ENCODE data around the gene MAPK4. TPM values are rescaled to one million over a fixed set of nuclear protein-coding genes. Genes with fewer than 3 reads are reported as not detected.

Gene MAPK4
- total and polyA plus RNA-seq, 2 donors from 2014 or later: 9.0 to 9.2 TPM

DNA sequence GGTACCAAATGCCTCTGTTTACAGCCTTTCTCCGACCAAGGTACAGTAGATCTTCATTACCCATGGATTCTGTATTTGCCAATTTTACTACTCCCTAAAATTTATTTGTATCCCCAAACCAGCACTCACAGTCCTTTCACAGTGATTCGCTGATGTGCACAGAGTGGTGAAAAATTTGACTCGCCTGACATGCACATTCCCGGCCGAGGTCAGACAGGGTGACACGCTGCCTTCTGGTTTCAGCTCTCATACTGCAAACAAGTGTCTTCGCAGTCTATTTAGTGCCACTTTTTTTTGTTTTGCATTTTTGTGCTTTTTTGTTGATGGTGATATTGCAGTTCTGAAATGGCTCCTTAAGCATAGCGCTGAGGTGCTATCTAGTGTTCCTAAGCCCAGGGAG lies 71.0 kb downstream of the MAPK4 start:
- Histone ChIP-seq H3K4me1 (ENCODE audit: control insufficient read depth in 2 of 3, insufficient read depth in 2 of 3, low read depth in 1 of 3, low read length in 3 of 3) (no peaks in the 10 kb centered on the region), H3K9ac (ENCODE audit: low read length in 3 of 3) (no peak overlapping the region), H3K36me3 (ENCODE audit: control insufficient read depth in 2 of 3, insufficient read depth in 3 of 3, low read length in 3 of 3) (no peaks in the 10 kb centered on the region), H3K27ac (ENCODE audit: low read depth in 2 of 2, low read length in 2 of 2) (no peak overlapping the region), H3K4me3 (ENCODE audit: low read length in 3 of 3) (no peak overlapping the region), H3K9me3 (ENCODE audit: control insufficient read depth in 2 of 3, insufficient read depth in 1 of 3, low read length in 3 of 3) (no peaks in the 10 kb centered on the region), H3K27me3 (ENCODE audit: control insufficient read depth, insufficient read depth, low read length) (no peaks in the 10 kb centered on the region)
- DNase-seq (no peak), FAIRE-seq (no peak)
- intact Hi-C loops (cut with DNase I): no loop called here
- TF ChIP-seq, protein P1, sequence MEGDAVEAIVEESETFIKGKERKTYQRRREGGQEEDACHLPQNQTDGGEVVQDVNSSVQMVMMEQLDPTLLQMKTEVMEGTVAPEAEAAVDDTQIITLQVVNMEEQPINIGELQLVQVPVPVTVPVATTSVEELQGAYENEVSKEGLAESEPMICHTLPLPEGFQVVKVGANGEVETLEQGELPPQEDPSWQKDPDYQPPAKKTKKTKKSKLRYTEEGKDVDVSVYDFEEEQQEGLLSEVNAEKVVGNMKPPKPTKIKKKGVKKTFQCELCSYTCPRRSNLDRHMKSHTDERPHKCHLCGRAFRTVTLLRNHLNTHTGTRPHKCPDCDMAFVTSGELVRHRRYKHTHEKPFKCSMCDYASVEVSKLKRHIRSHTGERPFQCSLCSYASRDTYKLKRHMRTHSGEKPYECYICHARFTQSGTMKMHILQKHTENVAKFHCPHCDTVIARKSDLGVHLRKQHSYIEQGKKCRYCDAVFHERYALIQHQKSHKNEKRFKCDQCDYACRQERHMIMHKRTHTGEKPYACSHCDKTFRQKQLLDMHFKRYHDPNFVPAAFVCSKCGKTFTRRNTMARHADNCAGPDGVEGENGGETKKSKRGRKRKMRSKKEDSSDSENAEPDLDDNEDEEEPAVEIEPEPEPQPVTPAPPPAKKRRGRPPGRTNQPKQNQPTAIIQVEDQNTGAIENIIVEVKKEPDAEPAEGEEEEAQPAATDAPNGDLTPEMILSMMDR (IDR thresholded peaks at IDR 0.05; ENCODE audit: borderline replicate concordance, extremely low read depth, insufficient read depth): no peak

DNA sequence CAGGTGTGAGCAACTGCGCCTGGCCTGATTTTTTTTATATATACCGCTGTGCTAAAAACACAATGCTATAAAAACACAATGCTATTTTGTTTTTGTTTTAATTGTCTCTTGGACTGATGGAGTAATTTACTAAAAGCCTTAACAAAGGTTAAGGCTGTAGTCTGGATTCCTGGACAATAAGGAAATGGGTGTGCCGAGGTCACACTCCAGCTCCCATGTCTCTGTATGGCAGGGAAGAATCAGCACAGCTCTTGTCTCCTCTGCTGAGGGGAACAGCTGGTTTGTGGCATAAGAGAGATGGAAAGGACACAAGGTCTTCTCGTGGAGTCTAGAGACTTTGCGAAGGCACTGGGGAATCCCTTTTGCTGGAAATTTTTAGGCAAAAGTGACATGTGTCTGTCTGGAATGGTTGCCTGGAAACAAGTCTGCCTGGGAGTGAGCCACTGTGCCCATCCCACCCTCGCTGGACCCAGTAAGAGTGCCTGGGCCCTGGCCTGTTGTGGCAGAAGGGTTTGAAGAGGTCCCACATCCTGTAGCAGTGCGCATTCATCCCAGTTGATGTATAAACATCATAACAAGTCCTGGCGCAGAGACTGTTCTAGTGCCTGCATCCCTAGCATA lies 73.1 kb downstream of the MAPK4 start:
- TF ChIP-seq, protein P1 (IDR thresholded peaks at IDR 0.05; ENCODE audit: borderline replicate concordance, extremely low read depth, insufficient read depth): no peak
- no peak overlapping the region for H3K27ac ChIP-seq (ENCODE audit: low read depth in 2 of 2, low read length in 2 of 2)
- no peak overlapping the region for H3K4me3 ChIP-seq (ENCODE audit: low read length in 3 of 3)
- no peak overlapping the region for H3K9ac ChIP-seq (ENCODE audit: low read length in 3 of 3)
- intact Hi-C loops (cut with DNase I): no loop called here
- H3K36me3 ChIP-seq (ENCODE audit: control insufficient read depth in 2 of 3, insufficient read depth in 3 of 3, low read length in 3 of 3): no peaks in the 10 kb centered on the region
- H3K27me3 ChIP-seq (ENCODE audit: control insufficient read depth, insufficient read depth, low read length): no peaks in the 10 kb centered on the region
- DNase-seq (no peak), FAIRE-seq (no peak)
- H3K9me3 ChIP-seq (ENCODE audit: control insufficient read depth in 2 of 3, insufficient read depth in 1 of 3, low read length in 3 of 3): no peaks in the 10 kb centered on the region
- no peaks in the 10 kb centered on the region for H3K4me1 ChIP-seq (ENCODE audit: control insufficient read depth in 2 of 3, insufficient read depth in 2 of 3, low read depth in 1 of 3, low read length in 3 of 3)

DNA sequence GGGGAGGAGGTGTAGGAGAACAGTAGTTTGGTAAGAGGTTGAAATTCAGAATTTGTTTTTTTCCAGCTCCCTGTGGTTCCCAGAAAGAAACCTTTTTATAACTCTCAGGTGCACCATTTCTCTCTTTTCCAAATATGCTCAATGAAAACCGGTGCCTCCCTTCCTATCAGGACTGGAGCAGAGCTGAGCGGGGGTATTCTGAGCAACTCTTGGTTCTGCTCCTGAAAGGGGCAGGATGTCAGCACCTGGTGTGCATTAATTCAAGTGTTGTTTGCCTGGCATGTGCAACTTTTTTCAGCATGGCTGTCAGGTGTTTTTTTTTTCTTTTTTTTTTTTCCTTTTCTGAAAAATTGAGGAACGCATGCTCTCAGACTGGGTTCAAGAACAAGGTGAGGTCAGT lies 74.1 kb downstream of the MAPK4 start:
- H3K36me3 ChIP-seq (ENCODE audit: control insufficient read depth in 2 of 3, insufficient read depth in 3 of 3, low read length in 3 of 3): no peaks in the 10 kb centered on the region
- H3K9me3 ChIP-seq (ENCODE audit: control insufficient read depth in 2 of 3, insufficient read depth in 1 of 3, low read length in 3 of 3): no peaks in the 10 kb centered on the region
- H3K4me3 ChIP-seq (ENCODE audit: low read length in 3 of 3): no peak overlapping the region
- H3K4me1 ChIP-seq (ENCODE audit: control insufficient read depth in 2 of 3, insufficient read depth in 2 of 3, low read depth in 1 of 3, low read length in 3 of 3): peaks cover 0 to 2% (median 0%) of the 10 kb centered on the region in 3 donors
- DNase-seq (no peak), FAIRE-seq (no peak)
- H3K27me3 ChIP-seq (ENCODE audit: control insufficient read depth, insufficient read depth, low read length): no peaks in the 10 kb centered on the region
- no peak overlapping the region for H3K9ac ChIP-seq (ENCODE audit: low read length in 3 of 3)
- TF ChIP-seq, protein P1 (IDR thresholded peaks at IDR 0.05; ENCODE audit: borderline replicate concordance, extremely low read depth, insufficient read depth): no peak
- intact Hi-C loops (cut with DNase I): no loop called here
- no peak overlapping the region for H3K27ac ChIP-seq (ENCODE audit: low read depth in 2 of 2, low read length in 2 of 2)
